AG08395 (cell line): ENCODE measurements around the gene ZNF512B.
"Not testable (repeated sequence)": the region's sequence is repeated elsewhere in the genome, so short reads cannot be mapped to it uniquely, and the experiment has no call there.

ENCODE experiments used
- DNase-seq: peaks from one replicate; pipeline ENCODE4 v3.0.0; 2012; ENCODE audit warnings: mixed read lengths, low spot score

The ZNF512B gene, protein sequence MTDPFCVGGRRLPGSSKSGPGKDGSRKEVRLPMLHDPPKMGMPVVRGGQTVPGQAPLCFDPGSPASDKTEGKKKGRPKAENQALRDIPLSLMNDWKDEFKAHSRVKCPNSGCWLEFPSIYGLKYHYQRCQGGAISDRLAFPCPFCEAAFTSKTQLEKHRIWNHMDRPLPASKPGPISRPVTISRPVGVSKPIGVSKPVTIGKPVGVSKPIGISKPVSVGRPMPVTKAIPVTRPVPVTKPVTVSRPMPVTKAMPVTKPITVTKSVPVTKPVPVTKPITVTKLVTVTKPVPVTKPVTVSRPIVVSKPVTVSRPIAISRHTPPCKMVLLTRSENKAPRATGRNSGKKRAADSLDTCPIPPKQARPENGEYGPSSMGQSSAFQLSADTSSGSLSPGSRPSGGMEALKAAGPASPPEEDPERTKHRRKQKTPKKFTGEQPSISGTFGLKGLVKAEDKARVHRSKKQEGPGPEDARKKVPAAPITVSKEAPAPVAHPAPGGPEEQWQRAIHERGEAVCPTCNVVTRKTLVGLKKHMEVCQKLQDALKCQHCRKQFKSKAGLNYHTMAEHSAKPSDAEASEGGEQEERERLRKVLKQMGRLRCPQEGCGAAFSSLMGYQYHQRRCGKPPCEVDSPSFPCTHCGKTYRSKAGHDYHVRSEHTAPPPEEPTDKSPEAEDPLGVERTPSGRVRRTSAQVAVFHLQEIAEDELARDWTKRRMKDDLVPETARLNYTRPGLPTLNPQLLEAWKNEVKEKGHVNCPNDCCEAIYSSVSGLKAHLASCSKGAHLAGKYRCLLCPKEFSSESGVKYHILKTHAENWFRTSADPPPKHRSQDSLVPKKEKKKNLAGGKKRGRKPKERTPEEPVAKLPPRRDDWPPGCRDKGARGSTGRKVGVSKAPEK

GRCh38 chr20:63969838-63970713, at the start of gene ZNF512B:
Gene ZNF512B (minus strand): TSS chr20:63969930. CDS start chr20:63967950, 1,980 bp downstream.
- DNase-seq: peak; percentile 94

GRCh38 chr20:64015635-64016034, 45.9 kb upstream of the ZNF512B start:
- no peak for DNase-seq

DNA sequence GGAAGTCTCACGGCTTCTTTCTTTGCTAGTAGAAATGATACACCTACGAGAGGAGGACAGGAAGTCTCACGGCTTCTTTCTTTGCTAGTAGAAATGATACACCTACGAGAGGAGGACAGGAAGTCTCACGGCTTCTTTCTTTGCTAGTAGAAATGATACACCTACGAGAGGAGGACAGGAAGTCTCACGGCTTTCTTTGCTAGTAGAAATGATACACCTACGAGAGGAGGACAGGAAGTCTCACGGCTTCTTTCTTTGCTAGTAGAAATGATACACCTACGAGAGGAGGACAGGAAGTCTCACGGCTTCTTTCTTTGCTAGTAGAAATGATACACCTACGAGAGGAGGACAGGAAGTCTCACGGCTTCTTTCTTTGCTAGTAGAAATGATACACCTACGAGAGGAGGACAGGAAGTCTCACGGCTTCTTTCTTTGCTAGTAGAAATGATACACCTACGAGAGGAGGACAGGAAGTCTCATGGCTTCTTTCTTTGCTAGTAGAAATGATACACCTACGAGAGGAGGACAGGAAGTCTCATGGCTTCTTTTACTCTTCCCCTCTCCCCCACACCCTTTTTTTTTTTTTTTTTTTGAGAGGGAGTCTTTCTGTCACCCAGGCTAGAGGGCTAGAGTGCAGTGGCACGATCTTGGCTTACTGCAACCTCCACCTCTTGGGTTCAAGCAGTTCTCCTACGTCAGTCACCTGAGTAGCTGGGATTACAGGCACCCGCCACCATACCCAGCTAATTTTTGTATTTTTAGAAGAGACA, 42.8 kb upstream of the ZNF512B start:
- DNase-seq: not testable (repeated sequence)

- no peak for DNase-seq
These were observed 41.6 kb upstream of the ZNF512B start for GRCh38 chr20:64011366-64011779.

- DNase-seq: peak; percentile 58
These were observed 41.0 kb upstream of the ZNF512B start for GRCh38 chr20:64010711-64011237.

- DNase-seq: no peak
These were observed 40.2 kb upstream of the ZNF512B start for GRCh38 chr20:64009811-64010387.

DNA sequence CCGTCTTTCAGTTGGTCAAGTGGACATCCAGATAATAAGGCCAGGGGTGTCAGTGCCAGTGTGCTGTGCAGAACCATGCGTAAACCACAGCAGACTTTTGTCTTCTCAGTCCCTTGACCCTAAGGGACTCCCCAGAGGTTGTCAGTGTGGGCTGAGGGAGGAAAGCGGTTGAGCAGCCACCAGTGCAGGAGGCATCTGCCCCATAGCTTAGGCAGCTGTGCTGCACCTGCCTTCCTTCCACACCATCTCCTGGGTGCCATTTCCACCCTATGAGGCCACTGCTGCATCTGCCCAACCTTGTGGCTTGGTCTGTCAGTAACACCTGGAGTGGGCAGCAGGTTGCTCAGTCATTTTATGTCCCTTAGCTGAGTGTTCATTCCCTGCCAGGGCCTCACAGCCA, 37.2 kb upstream of the ZNF512B start:
- no peak for DNase-seq

- no peak for DNase-seq
These were observed 36.8 kb upstream of the ZNF512B start for GRCh38 chr20:64006490-64006889.

DNA sequence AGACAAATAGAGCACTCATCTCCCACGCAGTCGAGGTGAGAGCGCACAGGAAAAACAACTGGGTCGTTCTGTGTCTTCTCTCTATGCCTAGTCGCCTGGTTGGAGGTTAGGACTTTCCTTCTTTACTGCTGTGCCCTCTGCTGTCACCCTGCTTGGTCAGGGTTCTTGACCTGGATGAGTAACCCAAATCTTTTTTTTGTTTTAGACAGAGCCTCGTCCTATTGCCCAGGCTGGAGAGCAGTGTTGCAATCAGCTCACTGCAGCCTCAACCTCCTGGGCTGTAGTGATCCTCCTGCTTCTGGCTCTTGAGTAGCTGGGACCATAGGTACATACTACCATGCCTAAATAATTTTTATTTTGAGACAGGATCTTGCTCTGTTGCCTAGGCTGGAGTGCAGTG, 35.7 kb upstream of the ZNF512B start:
- DNase-seq: no peak

GRCh38 chr20:64003960-64004725, 34.4 kb upstream of the ZNF512B start:
- DNase-seq: no peak

DNA sequence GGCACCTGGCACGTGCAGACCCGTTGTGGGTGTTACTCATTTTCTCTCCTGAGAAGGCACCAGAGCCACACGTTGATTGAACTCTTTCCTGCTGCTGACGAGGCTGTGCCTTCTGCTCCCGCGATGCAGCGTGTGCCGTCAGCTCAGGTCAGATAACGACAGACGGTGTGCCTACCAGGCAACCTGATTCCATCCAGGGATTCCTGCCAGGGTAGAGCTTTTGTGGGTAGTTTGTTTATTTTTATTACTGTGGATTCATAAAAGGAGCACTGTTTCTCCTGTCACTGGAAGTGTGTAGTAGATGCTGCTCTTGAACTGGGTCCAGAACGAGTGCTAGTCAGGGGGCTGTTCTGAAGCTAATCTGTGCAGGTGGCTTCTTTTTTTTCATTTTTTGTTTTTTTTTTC, 31.9 kb upstream of the ZNF512B start:
- no peak for DNase-seq

- DNase-seq: no peak
These were observed 31.2 kb upstream of the ZNF512B start for GRCh38 chr20:64000906-64001305.

- no peak for DNase-seq
These were observed 13.2 kb upstream of the ZNF512B start for GRCh38 chr20:63982937-63983336.

- DNase-seq: peak; percentile 99
These were observed 11.3 kb upstream of the ZNF512B start, which contains the start of gene PRPF6 for GRCh38 chr20:63980806-63981728. Gene PRPF6 (plus strand): TSS chr20:63981132. CDS start chr20:63981246, 114 bp downstream.

DNA sequence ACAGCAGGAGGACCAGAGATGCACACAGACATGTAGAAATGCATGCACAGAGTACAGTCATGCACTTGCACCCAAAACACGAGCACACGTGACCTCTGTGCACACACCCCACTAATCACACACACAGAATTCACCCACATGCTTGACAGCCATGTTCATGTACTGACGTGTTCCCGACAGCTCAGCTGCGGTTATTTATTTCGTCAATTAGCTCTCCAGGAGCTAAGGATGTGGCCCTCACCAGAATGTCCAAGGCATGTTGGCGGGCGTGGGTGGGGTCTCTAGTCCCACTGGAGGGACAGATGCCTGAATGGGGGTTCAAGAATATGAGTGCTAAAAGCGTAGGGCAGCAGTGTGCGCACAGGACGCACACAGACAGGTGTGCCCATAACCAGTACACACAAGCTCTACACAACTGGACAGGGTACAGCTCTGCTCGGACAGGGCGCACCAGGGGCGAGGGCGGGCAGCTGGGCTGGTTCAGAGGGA, 10.6 kb upstream of the ZNF512B start:
- no peak for DNase-seq

- DNase-seq: no peak
These were observed 10.0 kb upstream of the ZNF512B start, which contains the start of gene SAMD10 for GRCh38 chr20:63979557-63980316. Gene SAMD10 (minus strand): TSS chr20:63979642. CDS start chr20:63979467, 175 bp downstream.

- no peak for DNase-seq
These were observed 9.5 kb upstream of the ZNF512B start for GRCh38 chr20:63979229-63979556.
